B cell (primary cell): Measurements from ENCODE around the gene CCDC187.

Experiments used
- CTCF ChIP-seq: fragments of 200-600 bp; IDR thresholded peaks from one replicate; pipeline ENCODE4 v1.8.0; 2022; ENCODE audit warnings: antibody characterized with exemption, mild to moderate bottlenecking
- EZH2 ChIP-seq: IDR thresholded peaks from 2 replicates; pipeline ENCODE4 v1.6.1; 2012; ENCODE audit warnings: borderline replicate concordance, low read depth, mild to moderate bottlenecking, moderate library complexity, low read length; ENCODE audit not compliant: insufficient read depth, poor library complexity, severe bottlenecking

- TF ChIP-seq EZH2 (no peak), CTCF (no peak)
These were observed 42.2 kb upstream of the CCDC187 start for GRCh38 chr9:136346157-136346481.
